DOHH2 (cell line): ENCODE data around the gene DHH.

ENCODE experiments used
- CTCF ChIP-seq: fragments of 200-600 bp; sonication (generic); IDR thresholded peaks from one replicate; pipeline ENCODE4 v1.5.1; 2014; ENCODE audit warnings: antibody characterized with exemption, mild to moderate bottlenecking, low read depth, low read length; ENCODE audit not compliant: poor library complexity, severe bottlenecking
- EZH2phosphoT487 ChIP-seq: fragments of 200-600 bp; sonication (generic); IDR thresholded peaks from 2 replicates; pipeline ENCODE4 v1.6.1; 2017; ENCODE audit warnings: borderline replicate concordance, mild to moderate bottlenecking, antibody characterized with exemption, low read length, moderate library complexity, mixed read lengths

- TF ChIP-seq CTCF = no peak
- 0 out of 2 replicates have a peak, but pooled peaks have one; percentile 30 for TF ChIP-seq EZH2phosphoT487
Measured at GRCh38 chr12:49091056-49091835, 3.4 kb downstream of the DHH start.
